HEK293T (cell line): ENCODE results near the gene LARP4B.

Source experiments
- CTCF ChIA-PET: fragments of 350-600 bp; formaldehyde crosslinking; extraction: SDS; loops from one replicate; lab custom pipeline; 2021; ENCODE audit warnings: antibody characterized with exemption, inconsistent platforms; lab: Yijun Ruan, JAX
- POLR2A ChIA-PET: fragments of 350-600 bp; formaldehyde crosslinking; extraction: SDS; loops from one replicate; lab custom pipeline; 2020; ENCODE audit warnings: antibody characterized with exemption, inconsistent platforms; lab: Yijun Ruan, JAX
- DNase-seq: peaks from one replicate; pipeline ENCODE4 v3.0.0; 2012; ENCODE audit warnings: mixed read lengths; ENCODE audit errors: extremely low spot score
- ARNT ChIP-seq: fragments of 450-650 bp; IDR thresholded peaks from 2 replicates; pipeline ENCODE4 v1.6.1; 2017; ENCODE audit warnings: mild to moderate bottlenecking
- BHLHE40 ChIP-seq: fragments of 450-650 bp; IDR thresholded peaks from 2 replicates; pipeline ENCODE4 v1.6.1; 2016; ENCODE audit warnings: mild to moderate bottlenecking, moderate library complexity, borderline replicate concordance
- CTBP1 ChIP-seq: fragments of 450-650 bp; IDR thresholded peaks from 2 replicates; pipeline ENCODE4 v1.6.1; 2016; ENCODE audit warnings: borderline replicate concordance
- ELF4 ChIP-seq: fragments of 450-650 bp; IDR thresholded peaks from 2 replicates; pipeline ENCODE4 v1.6.1; 2017; ENCODE audit warnings: antibody characterized with exemption
- FOXA1 ChIP-seq: fragments of 450-650 bp; IDR thresholded peaks from 2 replicates; pipeline ENCODE4 v1.6.1; 2016; ENCODE audit warnings: mild to moderate bottlenecking
- FOXK2 ChIP-seq: fragments of 450-650 bp; IDR thresholded peaks from 2 replicates; pipeline ENCODE4 v1.6.1; 2016; ENCODE audit warnings: mild to moderate bottlenecking
- FOXM1 ChIP-seq: fragments of 450-650 bp; IDR thresholded peaks from 2 replicates; pipeline ENCODE4 v1.6.1; 2017; ENCODE audit warnings: mild to moderate bottlenecking, borderline replicate concordance
- HDGF ChIP-seq: fragments of 450-650 bp; IDR thresholded peaks from 2 replicates; pipeline ENCODE4 v1.6.1; 2017; ENCODE audit warnings: antibody characterized with exemption, borderline replicate concordance
- L3MBTL2 ChIP-seq: fragments of 450-650 bp; conservative IDR thresholded peaks from 2 replicates; pipeline ENCODE4 v1.6.1; 2016; ENCODE audit warnings: mild to moderate bottlenecking
- LEF1 ChIP-seq: fragments of 450-650 bp; IDR thresholded peaks from 2 replicates; pipeline ENCODE4 v1.6.1; 2017; ENCODE audit warnings: mild to moderate bottlenecking, borderline replicate concordance
- NFRKB ChIP-seq: fragments of 450-650 bp; IDR thresholded peaks from 2 replicates; pipeline ENCODE4 v1.6.1; 2016; ENCODE audit warnings: mild to moderate bottlenecking, moderate library complexity
- PKNOX1 ChIP-seq: fragments of 450-650 bp; IDR thresholded peaks from 2 replicates; pipeline ENCODE4 v1.6.1; 2016
- SP1 ChIP-seq: fragments of 450-650 bp; IDR thresholded peaks from 2 replicates; pipeline ENCODE4 v1.6.1; 2017
- SUZ12 ChIP-seq: fragments of 450-650 bp; IDR thresholded peaks from 2 replicates; pipeline ENCODE4 v1.6.1; 2016; ENCODE audit warnings: mild to moderate bottlenecking
- TARDBP ChIP-seq: fragments of 450-650 bp; IDR thresholded peaks from 2 replicates; pipeline ENCODE4 v1.6.1; 2016
- ZNF384 ChIP-seq: fragments of 450-650 bp; IDR thresholded peaks from 2 replicates; pipeline ENCODE4 v1.6.1; 2016

LARP4B gene

GRCh38 chr10:895324-895723, 36.2 kb downstream of the LARP4B start:
- ChIA-PET CTCF (interaction anchor here (0.6 kb wide), 1 partner anchor 349 kb away, joined by 3 read pairs; no protein-coding TSS in a partner anchor), POLR2A (no interaction called here)
- no peak for TF ChIP-seq SUZ12
- no peak for TF ChIP-seq BHLHE40
- no peak for TF ChIP-seq FOXK2
- TF ChIP-seq ELF4 = no peak
- no peak for TF ChIP-seq FOXA1
- no peak for TF ChIP-seq HDGF
- TF ChIP-seq SP1 = no peak
- TF ChIP-seq LEF1 = no peak
- no peak for TF ChIP-seq PKNOX1
- TF ChIP-seq L3MBTL2 = no peak
- TF ChIP-seq TARDBP = no peak
- no peak for TF ChIP-seq NFRKB
- TF ChIP-seq ARNT = no peak
- TF ChIP-seq FOXM1 = no peak
- no peak for TF ChIP-seq ZNF384
- no peak for TF ChIP-seq CTBP1
- DNase-seq = no peak

- TF ChIP-seq L3MBTL2 (no peak), NFRKB (no peak), BHLHE40 (no peak), ARNT (no peak), HDGF (no peak), ZNF384 (no peak), TARDBP (no peak), FOXM1 (no peak), LEF1 (no peak), CTBP1 (no peak), FOXK2 (no peak), ELF4 (no peak), SUZ12 (no peak), SP1 (no peak), FOXA1 (no peak)
- no peak for DNase-seq
- ChIA-PET POLR2A (no interaction called here), CTCF (no interaction called here)
Measured at GRCh38 chr10:878895-879294, 52.6 kb downstream of the LARP4B start.

- POLR2A ChIA-PET = no interaction called here
- CTCF ChIA-PET = no interaction called here
- TF ChIP-seq TARDBP (no peak), ARNT (no peak), HDGF (no peak), L3MBTL2 (no peak), ZNF384 (no peak), FOXA1 (no peak), NFRKB (no peak), PKNOX1 (no peak), FOXK2 (no peak), BHLHE40 (no peak)
- DNase-seq = no peak
Measured at GRCh38 chr10:878333-878759, 53.2 kb downstream of the LARP4B start.

- ChIA-PET CTCF (no interaction called here), POLR2A (no interaction called here)
- no peak for DNase-seq
- TF ChIP-seq LEF1 = no peak
- no peak for TF ChIP-seq BHLHE40
- TF ChIP-seq PKNOX1 = no peak
- TF ChIP-seq NFRKB = no peak
- no peak for TF ChIP-seq ZNF384
Measured at GRCh38 chr10:876438-876837, 55.1 kb downstream of the LARP4B start.

DNA sequence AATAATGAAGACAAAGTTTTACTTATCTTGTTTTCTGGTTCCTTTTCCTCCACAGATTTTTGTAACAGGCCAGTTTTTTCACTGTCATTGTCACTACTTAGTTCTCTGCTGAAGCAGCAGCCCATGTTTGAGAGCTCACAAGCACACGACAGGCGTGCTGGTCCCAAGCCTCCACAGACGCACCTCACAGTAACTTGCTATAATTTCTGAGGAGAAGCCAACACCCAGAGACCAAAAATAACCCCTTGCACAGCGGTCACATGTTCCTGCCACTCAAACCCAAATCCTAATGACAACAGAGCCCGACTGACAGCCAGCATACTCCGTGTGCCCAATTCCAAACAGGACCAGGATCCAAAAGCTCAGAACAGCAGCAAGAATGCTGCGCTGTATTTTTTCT, 58.5 kb downstream of the LARP4B start:
- CTCF ChIA-PET = no interaction called here
- TF ChIP-seq PKNOX1 = no peak
- no peak for TF ChIP-seq ZNF384
- TF ChIP-seq ARNT = no peak
- TF ChIP-seq NFRKB = no peak
- TF ChIP-seq BHLHE40 = no peak
- TF ChIP-seq FOXA1 = no peak
- TF ChIP-seq L3MBTL2 = no peak
- no peak for TF ChIP-seq FOXM1
- no peak for TF ChIP-seq TARDBP
- TF ChIP-seq CTBP1 = no peak
- TF ChIP-seq HDGF = no peak
- no peak for TF ChIP-seq SUZ12
- TF ChIP-seq ELF4 = no peak
- no peak for TF ChIP-seq SP1
- TF ChIP-seq LEF1 = no peak
- TF ChIP-seq FOXK2 = no peak
- POLR2A ChIA-PET = interaction anchor here (0.5 kb wide), 1 partner anchor 12 kb away, joined by 3 read pairs; no protein-coding TSS in a partner anchor
- DNase-seq = no peak

GRCh38 chr10:871951-872403, 59.5 kb downstream of the LARP4B start:
- ChIA-PET CTCF (no interaction called here), POLR2A (no interaction called here)
- TF ChIP-seq NFRKB = no peak
- no peak for TF ChIP-seq TARDBP
- TF ChIP-seq ELF4 = no peak
- no peak for TF ChIP-seq SP1
- TF ChIP-seq L3MBTL2 = no peak
- TF ChIP-seq CTBP1 = no peak
- no peak for TF ChIP-seq FOXA1
- no peak for TF ChIP-seq FOXK2
- no peak for TF ChIP-seq PKNOX1
- TF ChIP-seq SUZ12 = no peak
- TF ChIP-seq BHLHE40 = no peak
- TF ChIP-seq LEF1 = no peak
- TF ChIP-seq ZNF384 = no peak
- no peak for TF ChIP-seq ARNT
- TF ChIP-seq FOXM1 = no peak
- no peak for TF ChIP-seq HDGF
- DNase-seq = no peak
